Endodermal cell (in vitro differentiated cells): ENCODE results near the gene GCK. TPM values are rescaled to one million over a fixed set of nuclear protein-coding genes. Genes with fewer than 3 reads are reported as not detected.

Experiments
- DNase-seq: peaks from one replicate; pipeline ENCODE4 v3.0.0-alpha.2; 2017
- H3K27ac ChIP-seq: 2 replicates; pipeline ENCODE4 v1.5.1; 2013; ENCODE audit warnings: mild to moderate bottlenecking, low read depth, low read length, moderate library complexity
- H3K27me3 ChIP-seq: 2 replicates; pipeline ENCODE4 v1.6.1; 2013; ENCODE audit warnings: mild to moderate bottlenecking, low read length, moderate library complexity; ENCODE audit not compliant: insufficient read depth, control insufficient read depth, poor library complexity, severe bottlenecking
- H3K36me3 ChIP-seq: 2 replicates; pipeline ENCODE4 v1.7.0; 2013; ENCODE audit warnings: mild to moderate bottlenecking, low read length, moderate library complexity; ENCODE audit not compliant: control insufficient read depth, insufficient read depth
- H3K4me1 ChIP-seq: one replicate; pipeline ENCODE4 v1.7.0; 2013; ENCODE audit warnings: low read length; ENCODE audit not compliant: control insufficient read depth, insufficient read depth
- H3K4me3 ChIP-seq: 2 replicates; pipeline ENCODE4 v1.5.1; 2013; ENCODE audit warnings: mild to moderate bottlenecking, low read length, moderate library complexity
- H3K9ac ChIP-seq: 2 replicates; pipeline ENCODE4 v1.6.1; 2013; ENCODE audit warnings: mild to moderate bottlenecking, low read length, moderate library complexity; ENCODE audit not compliant: poor library complexity, severe bottlenecking; ENCODE audit errors: extremely low read depth
- H3K9me3 ChIP-seq: 2 replicates; pipeline ENCODE4 v1.6.1; 2013; ENCODE audit warnings: mild to moderate bottlenecking, low read length, moderate library complexity; ENCODE audit not compliant: control insufficient read depth
- H3K27ac Mint-ChIP-seq: 2 replicates; pipeline ENCODE4 v1.8.0; 2020; ENCODE audit warnings: mixed read lengths
- H3K27me3 Mint-ChIP-seq: 2 replicates; pipeline ENCODE4 v1.8.0; 2021; ENCODE audit warnings: mild to moderate bottlenecking, mixed read lengths; ENCODE audit not compliant: insufficient read depth
- H3K36me3 Mint-ChIP-seq: 2 replicates; pipeline ENCODE4 v1.8.0; 2020; ENCODE audit warnings: low read depth, mixed read lengths
- H3K4me1 Mint-ChIP-seq: 2 replicates; pipeline ENCODE4 v1.8.0; 2020; ENCODE audit warnings: mixed read lengths
- H3K4me3 Mint-ChIP-seq: 2 replicates; pipeline ENCODE4 v1.8.0; 2020; ENCODE audit warnings: mild to moderate bottlenecking, moderate library complexity, mixed read lengths
- H3K9me3 Mint-ChIP-seq: 2 replicates; pipeline ENCODE4 v1.8.0; 2020; ENCODE audit warnings: mild to moderate bottlenecking, mixed read lengths
- WGBS, 2 experiments: methylation state at CpG; one replicate each; pipeline versions ENCODE4 v1.1.5 to v1.1.7; 2013; ENCODE audit warnings: missing lambda C conversion rate in 2 of 2, mixed read lengths in 1 of 2; ENCODE audit not compliant: insufficient coverage in 1 of 2, insufficient read length in 1 of 2; 5-methylcytosine and 5-hydroxymethylcytosine counted together
- total RNA-seq, 2 donors: library from RNA; stranded (reverse); fragmentation: NEBNext Ultra II Directional in 1 of 2; extraction: Animal tissue kit (Norgen Biotek cat#: 25700) in 1 of 2; gene quantifications; 2 replicates in 1 of 2; 3 replicates in 1 of 2; pipeline ENCODE4 v1.2.1, GENCODE V29; 2021
- TF ChIP-seq, protein P1 (sequence below): fragments of 200-600 bp; sonication (generic); conservative IDR thresholded peaks from 2 replicates; pipeline ENCODE4 v1.5.0; 2021; ENCODE audit warnings: antibody characterized with exemption, mild to moderate bottlenecking

GCK gene
- total RNA-seq, 2 donors from 2014 or later = 0.29 to 0.48 TPM

DNA sequence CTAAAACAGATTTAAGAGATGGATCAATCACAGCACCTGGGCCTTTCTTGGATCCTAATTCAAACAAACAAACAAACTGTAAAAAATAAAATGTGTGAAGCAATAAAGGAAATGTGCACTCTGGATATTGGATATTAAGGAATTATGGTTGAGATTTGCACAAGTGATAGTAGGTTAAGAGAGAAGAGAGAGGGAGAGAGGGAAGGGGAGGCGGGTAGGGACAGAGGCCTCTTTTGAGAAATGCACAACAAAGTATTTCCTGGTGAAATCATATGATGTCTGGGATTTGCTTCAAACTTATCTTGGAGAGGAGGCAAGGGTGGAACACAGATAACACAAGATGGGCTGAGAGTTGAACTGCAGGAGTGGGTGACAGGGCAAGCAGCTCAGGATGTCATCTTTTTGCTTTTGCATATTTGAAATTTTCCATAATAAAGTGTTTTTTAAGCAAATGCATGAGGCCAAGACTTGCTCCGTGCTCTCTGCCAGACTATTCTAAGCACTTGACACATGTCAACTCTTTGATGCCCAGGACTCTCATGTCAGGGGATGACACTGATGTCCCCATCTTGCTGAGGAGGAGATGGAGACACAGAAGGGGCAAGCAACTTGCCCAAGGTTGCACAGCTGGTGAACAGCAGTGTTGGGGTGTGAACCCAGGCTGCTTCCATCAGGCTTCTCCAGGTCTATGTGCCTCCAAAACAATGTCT lies 94.2 kb downstream of the GCK start:
- Mint-ChIP-seq H3K27ac (no peak overlapping the region), H3K4me3 (no peak overlapping the region), H3K36me3 (no peaks in the 10 kb centered on the region), H3K9me3 (no peaks in the 10 kb centered on the region), H3K4me1 (peaks cover 4% of the 10 kb centered on the region), H3K27me3 (peaks cover 6% of the 10 kb centered on the region)
- 79 to 100% methylated on average over 1 to 2 of the region's 2 CpGs for WGBS, 2 experiments
- no peaks in the 10 kb centered on the region for H3K9me3 ChIP-seq
- no peak overlapping the region for H3K9ac ChIP-seq
- no peaks in the 10 kb centered on the region for H3K4me1 ChIP-seq
- H3K4me3 ChIP-seq = no peak overlapping the region
- H3K27me3 ChIP-seq = no peaks in the 10 kb centered on the region
- no peaks in the 10 kb centered on the region for H3K36me3 ChIP-seq
- DNase-seq = no peak
- no peak overlapping the region for H3K27ac ChIP-seq
- TF ChIP-seq, protein P1, sequence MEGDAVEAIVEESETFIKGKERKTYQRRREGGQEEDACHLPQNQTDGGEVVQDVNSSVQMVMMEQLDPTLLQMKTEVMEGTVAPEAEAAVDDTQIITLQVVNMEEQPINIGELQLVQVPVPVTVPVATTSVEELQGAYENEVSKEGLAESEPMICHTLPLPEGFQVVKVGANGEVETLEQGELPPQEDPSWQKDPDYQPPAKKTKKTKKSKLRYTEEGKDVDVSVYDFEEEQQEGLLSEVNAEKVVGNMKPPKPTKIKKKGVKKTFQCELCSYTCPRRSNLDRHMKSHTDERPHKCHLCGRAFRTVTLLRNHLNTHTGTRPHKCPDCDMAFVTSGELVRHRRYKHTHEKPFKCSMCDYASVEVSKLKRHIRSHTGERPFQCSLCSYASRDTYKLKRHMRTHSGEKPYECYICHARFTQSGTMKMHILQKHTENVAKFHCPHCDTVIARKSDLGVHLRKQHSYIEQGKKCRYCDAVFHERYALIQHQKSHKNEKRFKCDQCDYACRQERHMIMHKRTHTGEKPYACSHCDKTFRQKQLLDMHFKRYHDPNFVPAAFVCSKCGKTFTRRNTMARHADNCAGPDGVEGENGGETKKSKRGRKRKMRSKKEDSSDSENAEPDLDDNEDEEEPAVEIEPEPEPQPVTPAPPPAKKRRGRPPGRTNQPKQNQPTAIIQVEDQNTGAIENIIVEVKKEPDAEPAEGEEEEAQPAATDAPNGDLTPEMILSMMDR = no peak

DNA sequence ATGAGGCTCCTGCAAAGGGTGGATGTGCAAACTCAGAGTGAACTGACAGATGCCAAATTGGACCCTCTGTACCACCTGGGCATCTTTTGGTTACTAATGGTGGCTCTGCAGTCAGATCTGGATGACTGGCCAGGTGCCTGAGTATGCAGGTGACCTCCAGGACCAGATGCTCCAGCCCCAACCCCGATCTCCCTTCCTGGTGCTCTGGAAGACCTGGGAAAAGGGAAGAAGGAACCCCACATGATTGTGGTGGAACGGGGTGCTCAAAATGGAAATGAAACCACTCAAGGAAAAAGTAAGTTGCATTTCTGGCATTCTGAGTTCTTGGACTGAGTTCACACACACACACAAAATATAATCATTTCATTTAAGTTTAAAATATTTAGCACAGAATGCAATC lies 94.9 kb downstream of the GCK start:
- TF ChIP-seq, protein P1 = no peak
- Mint-ChIP-seq H3K27ac (no peak overlapping the region), H3K4me1 (peaks cover 4% of the 10 kb centered on the region), H3K4me3 (no peak overlapping the region), H3K36me3 (no peaks in the 10 kb centered on the region), H3K27me3 (peaks cover 6% of the 10 kb centered on the region), H3K9me3 (no peaks in the 10 kb centered on the region)
- WGBS, 2 experiments = 88 to 100% methylated on average over 1 to 2 of the region's 2 CpGs
- no peaks in the 10 kb centered on the region for H3K9me3 ChIP-seq
- H3K36me3 ChIP-seq = no peaks in the 10 kb centered on the region
- no peaks in the 10 kb centered on the region for H3K27me3 ChIP-seq
- no peak for DNase-seq
- H3K27ac ChIP-seq = no peak overlapping the region
- H3K4me3 ChIP-seq = no peak overlapping the region
- no peaks in the 10 kb centered on the region for H3K4me1 ChIP-seq
- no peak overlapping the region for H3K9ac ChIP-seq

Other genes with a start within 250 kb of the GCK start
- gene SPDYE1, start 191.5 kb downstream of the GCK start, total RNA-seq = under 1 TPM in 1 of 2 donors, not detected in 1; 0.15 TPM
- 10 to 100 TPM; 47.0 to 50.9 TPM for gene DBNL, start 144.7 kb downstream of the GCK start, total RNA-seq
- 1 to 10 TPM; 1.2 to 1.3 TPM for gene PGAM2, start 123.9 kb downstream of the GCK start, total RNA-seq
- gene POLM, start 106.9 kb downstream of the GCK start, total RNA-seq = 10 to 100 TPM; 23.6 to 27.0 TPM
- gene AEBP1, start 85.1 kb downstream of the GCK start, total RNA-seq = 10 to 100 TPM; 55.2 to 65.8 TPM
- 100 to 1,000 TPM; 127 to 141 TPM for gene POLD2, start 65.9 kb downstream of the GCK start, total RNA-seq
- 100 to 1,000 TPM; 115 to 120 TPM for gene MYL7, start 48.1 kb downstream of the GCK start, total RNA-seq
- gene YKT6, start 11.5 kb upstream of the GCK start, total RNA-seq = 100 to 1,000 TPM in 1 of 2 donors, 10 to 100 TPM in 1; 96.2 to 101 TPM
- gene CAMK2B, start 136.2 kb upstream of the GCK start, total RNA-seq = under 1 TPM in 1 of 2 donors, not detected in 1; 0.26 TPM